ENCODE measurements around the gene SP6. TPM values are rescaled to one million over a fixed set of nuclear protein-coding genes. Genes with fewer than 3 reads are reported as not detected.

SP6 gene
- polyA plus RNA-seq, 1 experiment, result 0.04 TPM

DNA sequence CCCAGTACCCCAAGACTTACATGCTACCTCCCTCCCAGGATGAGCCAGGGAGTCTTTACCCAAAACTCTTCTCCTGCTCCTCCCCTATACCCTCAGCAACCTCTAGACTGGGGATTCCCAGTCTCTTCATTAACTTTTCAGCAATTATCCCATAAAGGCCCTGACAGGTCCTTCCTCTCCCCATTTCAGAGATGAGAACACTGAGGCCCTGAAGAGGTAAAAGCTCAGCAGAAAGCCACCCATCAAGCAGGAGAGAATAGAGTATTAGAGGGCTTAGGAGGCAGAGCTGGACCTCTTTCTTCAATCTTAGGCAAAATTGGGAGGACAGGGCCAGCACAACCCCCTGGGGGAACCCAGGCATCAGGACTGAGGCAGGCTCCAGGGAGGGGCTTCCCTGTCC, 5.9 kb upstream of the SP6 start:
- Histone ChIP-seq H3K27me3 (ENCODE audit: control insufficient read depth, insufficient read depth, low read length) (peaks cover 51% of the 10 kb centered on the region), H3K27ac (ENCODE audit: low read depth, low read length) (no peak overlapping the region), H3K9me3 (ENCODE audit: control insufficient read depth, insufficient read depth, low read length) (no peaks in the 10 kb centered on the region), H3K4me3 (ENCODE audit: low read depth, low read length) (no peak overlapping the region)
- no peak for TF ChIP-seq CTCF (IDR thresholded peaks at IDR 0.05; ENCODE audit: low read depth, low read length)
- POLR2A ChIA-PET, result interaction anchor here (0.8 kb wide), 1 partner anchor 38 kb away, joined by 4 read pairs; no protein-coding TSS in a partner anchor
- CTCF ChIA-PET, result interaction anchor here (1.3 kb wide), 1 partner anchor 12 kb away, joined by 3 read pairs; no protein-coding TSS in a partner anchor
- DNase-seq (ENCODE audit: low read depth, low spot score), result no peak

- CTCF ChIA-PET, result interaction anchor here (1.6 kb wide), 2 partner anchors 14 to 34 kb away, joined by 4 to 7 read pairs; partner anchors contain the start of gene SCRN2
- no peak for TF ChIP-seq CTCF (IDR thresholded peaks at IDR 0.05; ENCODE audit: low read depth, low read length)
- no peak overlapping the region for H3K27ac ChIP-seq (ENCODE audit: low read depth, low read length)
- H3K4me3 ChIP-seq (ENCODE audit: low read depth, low read length), result no peak overlapping the region
- peaks cover 58% of the 10 kb centered on the region for H3K27me3 ChIP-seq (ENCODE audit: control insufficient read depth, insufficient read depth, low read length)
- H3K9me3 ChIP-seq (ENCODE audit: control insufficient read depth, insufficient read depth, low read length), result no peaks in the 10 kb centered on the region
- POLR2A ChIA-PET, result no interaction called here
- DNase-seq (ENCODE audit: low read depth, low spot score), result no peak
These were observed 4.8 kb upstream of the SP6 start for GRCh38 chr17:47855737-47856136.

- H3K27ac ChIP-seq (ENCODE audit: low read depth, low read length), result no peak overlapping the region
- no peak for DNase-seq (ENCODE audit: low read depth, low spot score)
- H3K4me3 ChIP-seq (ENCODE audit: low read depth, low read length), result no peak overlapping the region
- H3K9me3 ChIP-seq (ENCODE audit: control insufficient read depth, insufficient read depth, low read length), result no peaks in the 10 kb centered on the region
- TF ChIP-seq CTCF (IDR thresholded peaks at IDR 0.05; ENCODE audit: low read depth, low read length), result no peak
- H3K27me3 ChIP-seq (ENCODE audit: control insufficient read depth, insufficient read depth, low read length), result peaks cover 67% of the 10 kb centered on the region
- ChIA-PET POLR2A (no interaction called here), CTCF (no interaction called here)
These were observed 2.7 kb upstream of the SP6 start for GRCh38 chr17:47853616-47854015.

- no peak overlapping the region for H3K4me3 ChIP-seq (ENCODE audit: low read depth, low read length)
- no peak overlapping the region for H3K27ac ChIP-seq (ENCODE audit: low read depth, low read length)
- peaks cover 9% of the 10 kb centered on the region; the same call in 1 of the 2 replicates for H3K9me3 ChIP-seq (ENCODE audit: control insufficient read depth, insufficient read depth, low read length)
- ChIA-PET CTCF (interaction anchor here (2.7 to 5.2 kb wide), 2 partner anchors 11 to 38 kb away, joined by 21 to 26 read pairs; partner anchors contain the start of gene SCRN2), POLR2A (interaction anchor here (0.6 kb wide), 1 partner anchor 39 kb away, joined by 4 read pairs; no protein-coding TSS in a partner anchor)
- no peak for TF ChIP-seq CTCF (IDR thresholded peaks at IDR 0.05; ENCODE audit: low read depth, low read length)
- no peak for DNase-seq (ENCODE audit: low read depth, low spot score)
- H3K27me3 ChIP-seq (ENCODE audit: control insufficient read depth, insufficient read depth, low read length), result peaks cover 77% of the 10 kb centered on the region
These were observed 1.4 kb upstream of the SP6 start for GRCh38 chr17:47852113-47852949.

GRCh38 chr17:47851764-47852112, 775 bp upstream of the SP6 start:
- TF ChIP-seq CTCF (IDR thresholded peaks at IDR 0.05; ENCODE audit: low read depth, low read length), result no peak
- H3K27me3 ChIP-seq (ENCODE audit: control insufficient read depth, insufficient read depth, low read length), result peaks cover 80% of the 10 kb centered on the region
- H3K27ac ChIP-seq (ENCODE audit: low read depth, low read length), result no peak overlapping the region
- peaks cover 9% of the 10 kb centered on the region; the same call in 1 of the 2 replicates for H3K9me3 ChIP-seq (ENCODE audit: control insufficient read depth, insufficient read depth, low read length)
- no peak overlapping the region for H3K4me3 ChIP-seq (ENCODE audit: low read depth, low read length)
- no peak for DNase-seq (ENCODE audit: low read depth, low spot score)
- CTCF ChIA-PET, result interaction anchor here (2.7 to 5.2 kb wide), 2 partner anchors 10 to 38 kb away, joined by 21 to 26 read pairs; partner anchors contain the start of gene SCRN2
- POLR2A ChIA-PET, result no interaction called here
